ENCODE results near the gene HSPA6.
"Not testable (repeated sequence)": the region's sequence is repeated elsewhere in the genome, so short reads cannot be mapped to it uniquely, and the experiment has no call there.

HSPA6 gene

DNA sequence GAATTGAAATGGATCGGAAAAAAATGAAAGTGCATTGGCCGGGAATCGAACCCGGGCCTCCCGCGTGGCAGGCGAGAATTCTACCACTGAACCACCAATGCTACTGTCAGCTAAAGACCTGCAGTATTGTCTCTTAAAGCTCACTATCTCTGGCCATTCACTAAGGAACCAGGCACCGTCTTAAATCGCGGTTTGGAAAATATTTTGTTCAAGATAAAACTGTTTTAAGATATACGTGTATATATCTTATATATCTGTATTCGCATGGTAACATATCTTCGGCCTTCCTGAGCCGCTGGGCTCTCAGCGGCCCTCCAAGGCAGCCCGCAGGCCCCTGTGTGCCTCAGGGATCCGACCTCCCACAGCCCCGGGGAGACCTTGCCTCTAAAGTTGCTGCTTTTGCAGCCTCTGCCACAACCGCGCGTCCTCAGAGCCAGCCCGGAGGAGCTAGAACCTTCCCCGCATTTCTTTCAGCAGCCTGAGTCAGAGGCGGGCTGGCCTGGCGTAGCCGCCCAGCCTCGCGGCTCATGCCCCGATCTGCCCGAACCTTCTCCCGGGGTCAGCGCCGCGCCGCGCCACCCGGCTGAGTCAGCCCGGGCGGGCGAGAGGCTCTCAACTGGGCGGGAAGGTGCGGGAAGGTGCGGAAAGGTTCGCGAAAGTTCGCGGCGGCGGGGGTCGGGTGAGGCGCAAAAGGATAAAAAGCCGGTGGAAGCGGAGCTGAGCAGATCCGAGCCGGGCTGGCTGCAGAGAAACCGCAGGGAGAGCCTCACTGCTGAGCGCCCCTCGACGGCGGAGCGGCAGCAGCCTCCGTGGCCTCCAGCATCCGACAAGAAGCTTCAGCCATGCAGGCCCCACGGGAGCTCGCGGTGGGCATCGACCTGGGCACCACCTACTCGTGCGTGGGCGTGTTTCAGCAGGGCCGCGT is at the start of gene HSPA6:
Gene HSPA6, plus strand, starts transcription at position 724 of the 925 bp plus-strand sequence. Its CDS starts 119 bp downstream, at position 843.
- peak; percentile 27 for DNase-seq

DNA sequence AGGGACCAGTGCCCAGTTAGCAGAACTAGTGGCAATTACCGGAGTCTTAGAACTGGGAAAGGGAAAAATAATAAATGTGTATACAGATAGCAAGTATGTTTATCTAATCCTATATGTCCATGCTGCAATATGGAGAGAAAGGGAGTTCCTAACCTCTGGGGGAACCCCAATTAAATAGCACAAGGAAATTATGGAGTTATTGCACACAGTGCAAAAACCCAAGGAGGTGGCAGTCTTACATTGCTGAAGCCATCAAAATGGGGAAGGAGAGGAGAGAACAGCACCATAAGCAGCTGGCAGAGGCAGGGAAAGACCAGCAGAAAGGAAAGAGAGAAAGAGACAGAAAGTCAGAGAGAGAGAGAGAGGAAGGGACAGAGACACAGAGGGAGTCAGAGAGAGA is 46.6 kb upstream of the HSPA6 start:
- not testable (repeated sequence) for DNase-seq

- DNase-seq = no peak
Measured at GRCh38 chr1:161478985-161479384, 45.4 kb upstream of the HSPA6 start.

GRCh38 chr1:161480381-161481035 is 43.8 kb upstream of the HSPA6 start:
- no peak for DNase-seq

DNA sequence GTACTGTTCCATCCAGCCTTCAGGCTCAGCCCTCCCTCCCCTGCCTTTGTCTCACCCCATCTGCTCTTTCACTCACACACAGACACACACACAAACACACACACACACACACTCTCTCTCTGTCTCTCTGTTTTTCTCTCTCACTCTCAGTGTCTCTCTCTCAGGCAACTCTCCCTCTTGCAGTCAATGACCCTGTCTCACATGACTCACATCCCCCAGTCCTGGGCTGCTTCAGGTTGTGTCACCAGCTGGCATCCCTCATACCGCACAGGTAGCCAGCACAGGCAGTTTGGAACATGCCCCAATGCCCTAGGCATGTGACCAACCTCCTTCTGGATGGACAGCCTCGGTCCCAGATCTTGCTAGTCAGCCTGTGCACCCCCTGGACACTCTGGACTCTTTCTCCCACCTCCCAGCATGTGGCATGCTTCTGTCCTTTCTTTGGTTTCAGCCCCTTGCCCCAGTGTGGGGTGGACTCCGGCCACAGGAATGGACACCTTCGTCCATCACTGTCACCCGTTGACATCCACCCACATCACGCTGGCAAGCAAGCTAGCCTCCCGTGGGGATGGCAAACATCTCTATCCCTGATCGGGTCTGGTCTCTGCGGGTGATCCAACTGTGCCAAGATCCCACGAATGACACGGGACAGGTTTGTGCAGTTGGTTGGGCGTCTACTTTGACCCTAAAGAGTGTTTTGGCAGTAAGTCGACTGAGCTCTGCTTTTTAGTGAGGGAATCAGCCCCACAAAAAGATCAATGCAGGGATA is 42.5 kb upstream of the HSPA6 start:
- no peak for DNase-seq

- DNase-seq = no peak
Measured at GRCh38 chr1:161482610-161483009, 41.7 kb upstream of the HSPA6 start.

DNA sequence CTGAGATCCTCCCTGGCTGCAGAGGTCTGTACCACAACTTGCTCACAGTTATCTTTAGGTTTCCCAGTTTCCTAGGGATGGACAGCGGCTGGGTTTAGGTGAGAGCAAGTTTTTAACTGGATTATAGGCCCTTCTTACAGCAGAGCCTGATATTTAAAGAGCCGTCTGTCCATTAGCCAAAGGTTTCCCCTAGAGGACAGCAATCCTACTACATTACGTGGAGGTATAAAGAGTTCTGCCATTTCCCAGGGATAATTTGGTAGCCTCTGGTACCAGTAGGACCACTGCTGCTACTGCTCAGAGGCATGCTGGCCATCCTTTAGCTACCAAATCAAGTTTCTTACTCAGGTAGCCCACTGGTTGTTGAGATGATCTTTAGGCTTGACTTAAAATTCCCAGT is 41.0 kb upstream of the HSPA6 start:
- no peak for DNase-seq

DNA sequence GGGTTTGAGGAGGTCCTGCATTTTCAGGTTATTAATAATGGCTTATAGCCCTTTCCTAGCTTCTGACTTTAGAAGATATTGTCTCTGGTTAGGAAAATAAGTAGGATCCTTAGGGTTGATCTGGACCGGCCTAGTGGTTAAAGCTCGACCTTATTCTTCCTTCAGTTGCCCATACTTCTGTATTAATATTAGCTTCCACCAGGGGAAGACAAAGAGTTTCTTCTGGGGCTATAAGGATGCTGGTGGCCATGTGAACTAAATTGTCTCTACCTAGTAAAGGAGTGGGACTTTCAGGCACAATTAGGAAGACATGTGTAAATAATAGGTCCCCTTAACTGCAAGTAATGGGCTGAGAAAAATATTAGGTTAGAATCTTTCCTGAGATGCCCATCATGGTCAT is 39.7 kb upstream of the HSPA6 start:
- DNase-seq = no peak

- DNase-seq = peak; percentile 35
Measured at GRCh38 chr1:161486806-161487741, 37.3 kb upstream of the HSPA6 start.

- DNase-seq = no peak
Measured at GRCh38 chr1:161491472-161491871, 32.9 kb upstream of the HSPA6 start.

- no peak for DNase-seq
Measured at GRCh38 chr1:161492827-161493226, 31.5 kb upstream of the HSPA6 start.

GRCh38 chr1:161494091-161494735 is 30.1 kb upstream of the HSPA6 start:
- no peak for DNase-seq

DNA sequence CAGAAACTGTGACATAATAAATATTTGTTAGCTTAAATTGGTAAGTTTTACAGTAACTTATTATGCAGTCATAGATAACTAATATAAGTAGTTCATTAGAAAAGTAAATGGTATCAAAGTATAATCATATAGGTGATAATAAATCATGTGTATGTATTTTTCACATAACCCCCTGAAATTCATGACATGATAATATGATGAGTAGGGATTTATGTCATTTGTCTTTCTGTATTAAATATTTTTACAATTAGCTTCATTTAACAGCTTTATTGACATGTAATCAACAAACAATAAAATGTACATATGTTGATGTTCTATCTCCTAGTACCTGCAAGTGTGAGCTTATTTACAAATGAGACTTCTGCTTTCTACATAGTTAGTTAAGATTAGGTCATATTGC is 28.9 kb upstream of the HSPA6 start:
- no peak for DNase-seq

DNA sequence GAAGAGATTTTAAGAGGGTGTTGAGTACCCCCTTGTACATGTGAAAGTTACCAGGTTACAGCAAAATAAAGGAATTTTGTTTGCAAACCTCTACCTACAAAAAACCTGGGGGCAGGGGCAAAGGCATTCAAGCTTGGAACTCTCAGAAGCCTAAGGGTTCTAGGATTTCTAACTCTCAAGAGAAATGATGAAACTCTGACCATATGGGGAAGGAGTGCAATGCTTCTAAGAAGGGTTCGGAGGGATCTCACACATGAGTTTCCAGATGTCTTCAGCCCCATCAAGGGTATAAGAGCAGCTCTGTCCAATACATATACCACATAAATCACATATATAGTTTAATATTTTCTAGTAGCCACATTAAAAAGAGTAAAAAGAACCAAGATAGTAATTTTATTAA is 26.4 kb upstream of the HSPA6 start:
- no peak for DNase-seq

DNA sequence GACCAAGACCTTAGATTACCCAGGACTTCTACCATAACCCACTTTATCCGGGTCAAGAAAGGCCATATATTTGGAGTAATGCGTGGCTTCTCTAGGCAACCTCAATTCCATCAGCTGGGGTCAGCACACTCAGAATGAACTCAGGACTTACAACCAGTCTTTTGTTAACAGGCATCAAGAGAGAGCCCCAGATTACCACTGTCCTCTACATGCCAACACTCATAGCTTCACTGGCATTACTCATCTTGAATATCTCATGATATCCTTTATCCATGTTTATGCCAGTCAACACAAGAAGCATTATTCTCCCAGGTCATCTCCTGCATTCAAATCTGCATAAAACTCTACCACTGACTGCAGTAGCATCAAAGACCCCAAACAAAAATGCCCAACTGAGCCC is 25.7 kb upstream of the HSPA6 start:
- no peak for DNase-seq

DNA sequence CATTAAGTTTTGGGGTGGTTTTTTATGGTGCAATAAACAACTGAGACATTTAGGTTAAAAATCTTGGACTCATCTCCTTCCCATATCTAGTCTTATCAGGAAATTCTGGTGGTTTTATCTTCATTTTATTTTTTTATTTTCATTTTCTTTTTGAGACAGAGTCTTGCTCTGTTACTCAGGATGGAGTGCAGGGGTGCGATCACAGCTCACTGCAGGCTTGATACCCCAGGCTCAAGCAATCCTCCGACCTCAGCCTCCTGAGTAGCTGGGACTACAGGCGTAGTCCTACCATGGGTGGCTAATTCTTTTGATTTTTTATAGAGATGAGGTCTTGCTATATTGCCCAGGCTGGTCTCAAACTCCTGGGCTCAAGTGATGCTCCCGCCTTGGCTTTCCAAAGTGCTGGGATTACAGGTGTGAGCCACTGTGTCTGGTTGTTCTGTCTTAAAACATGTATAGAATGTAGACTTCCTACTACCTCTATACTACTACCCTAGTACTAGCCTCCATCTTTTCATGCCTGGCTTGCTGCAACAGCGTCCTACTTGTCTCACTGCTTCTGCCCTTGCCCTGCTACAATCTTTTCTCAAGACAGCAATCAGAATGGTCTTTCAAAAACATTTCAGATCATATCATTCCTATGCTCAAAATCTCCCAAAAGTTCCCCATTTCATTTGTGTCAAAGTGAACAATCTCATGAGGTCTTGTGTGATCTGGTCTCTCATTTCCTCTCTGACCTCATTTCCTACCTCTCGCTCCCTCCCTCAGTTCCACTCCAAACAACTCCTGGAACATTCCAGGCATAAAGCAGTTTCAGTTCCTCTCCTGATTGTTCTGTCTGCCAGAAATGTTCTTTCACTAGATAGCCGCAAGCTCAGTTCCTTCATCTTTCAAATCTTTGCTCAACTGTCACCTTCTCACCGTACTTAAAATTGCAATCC is 25.0 kb upstream of the HSPA6 start:
- DNase-seq = no peak

GRCh38 chr1:161501234-161501633 is 23.1 kb upstream of the HSPA6 start:
- no peak for DNase-seq

- DNase-seq = no peak
Measured at GRCh38 chr1:161502181-161502580, 22.2 kb upstream of the HSPA6 start.

DNA sequence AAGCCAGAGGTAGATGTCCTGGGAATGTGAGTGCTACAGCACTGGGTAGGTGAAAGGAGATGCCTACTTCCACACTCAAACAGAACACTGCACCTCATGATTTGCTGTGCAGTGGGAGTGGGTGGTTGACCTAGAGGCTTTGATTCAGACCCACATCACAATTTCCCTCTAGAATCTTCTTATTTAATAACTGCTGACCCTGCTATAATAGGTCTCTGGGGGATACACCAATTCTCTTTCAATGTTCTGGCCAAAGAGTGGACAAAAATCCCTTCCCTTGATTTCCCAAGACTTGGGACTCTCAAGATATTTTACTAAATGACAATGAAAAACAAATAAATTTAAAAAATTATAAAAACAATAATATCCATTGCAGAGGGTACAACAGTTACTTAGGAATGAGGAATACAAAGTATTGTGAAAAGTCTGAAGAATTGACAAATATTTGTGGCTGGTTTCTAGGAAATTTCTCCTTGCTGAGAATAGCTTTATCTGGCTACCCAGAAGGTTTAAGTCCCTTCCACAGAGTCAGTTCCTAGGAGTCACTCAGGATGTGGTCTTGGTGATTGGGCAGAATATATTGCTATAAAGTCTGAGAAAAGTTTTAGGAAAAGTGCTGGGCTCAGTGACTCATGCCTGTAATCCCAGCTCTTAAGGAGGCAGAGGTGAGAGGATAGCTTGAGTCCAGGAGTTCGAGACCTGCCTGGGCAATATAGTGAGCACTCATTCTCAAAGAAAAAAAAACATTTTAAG is 21.5 kb upstream of the HSPA6 start:
- DNase-seq = no peak

GRCh38 chr1:161503394-161503748 is 21.0 kb upstream of the HSPA6 start:
- no peak for DNase-seq
